Neural crest cell (in vitro differentiated cells): ENCODE data around the gene ASAP2. TPM values are rescaled to one million over a fixed set of nuclear protein-coding genes. Genes with fewer than 3 reads are reported as not detected.

Source experiments
- DNase-seq: peaks from one replicate; pipeline ENCODE4 v3.0.0; 2021; ENCODE audit warnings: low read depth, mixed read lengths, low spot score
- H3K27ac Mint-ChIP-seq: one replicate; pipeline ENCODE4 v1.8.0; 2021; ENCODE audit warnings: mild to moderate bottlenecking, mixed read lengths; ENCODE audit not compliant: unreplicated experiment
- H3K27me3 Mint-ChIP-seq: 2 replicates; pipeline ENCODE4 v1.8.0; 2021; ENCODE audit warnings: low read depth, mild to moderate bottlenecking, mixed read lengths
- H3K36me3 Mint-ChIP-seq: 2 replicates; pipeline ENCODE4 v1.8.0; 2021; ENCODE audit warnings: low read depth, mild to moderate bottlenecking, mixed read lengths
- H3K4me1 Mint-ChIP-seq: 2 replicates; pipeline ENCODE4 v1.8.0; 2021; ENCODE audit warnings: mixed read lengths
- H3K4me3 Mint-ChIP-seq: one replicate; pipeline ENCODE4 v1.8.0; 2021; ENCODE audit warnings: mild to moderate bottlenecking, mixed read lengths
- H3K9me3 Mint-ChIP-seq: 2 replicates; pipeline ENCODE4 v1.8.0; 2021; ENCODE audit warnings: mixed read lengths
- CTCF ChIP-seq: fragments of 200-600 bp; sonication (generic); conservative IDR thresholded peaks from 2 replicates; pipeline ENCODE4 v1.5.0; 2021; ENCODE audit warnings: antibody characterized with exemption, mild to moderate bottlenecking
- total RNA-seq: library from RNA; stranded (reverse); gene quantifications from 2 replicates; pipeline ENCODE4 v1.2.1, GENCODE V29; 2021

Gene ASAP2
- total RNA-seq, 1 donor from 2014 or later: 48.6 TPM

- H3K27me3 Mint-ChIP-seq: no peaks in the 10 kb centered on the region
- H3K36me3 Mint-ChIP-seq: no peaks in the 10 kb centered on the region
- TF ChIP-seq CTCF: no peak
- peaks cover 37% of the 10 kb centered on the region for H3K4me1 Mint-ChIP-seq
- H3K9me3 Mint-ChIP-seq: no peaks in the 10 kb centered on the region
- DNase-seq: no peak
- no peak overlapping the region for H3K4me3 Mint-ChIP-seq
- peak overlapping the region; percentile 53 for H3K27ac Mint-ChIP-seq
Observed at GRCh38 chr2:9310377-9310776, 103.8 kb downstream of the ASAP2 start.

GRCh38 chr2:9310798-9311197, 104.2 kb downstream of the ASAP2 start:
- no peaks in the 10 kb centered on the region for H3K9me3 Mint-ChIP-seq
- H3K27me3 Mint-ChIP-seq: no peaks in the 10 kb centered on the region
- no peak for DNase-seq
- H3K27ac Mint-ChIP-seq: peak overlapping the region; percentile 55
- no peak for TF ChIP-seq CTCF
- H3K4me3 Mint-ChIP-seq: no peak overlapping the region
- H3K4me1 Mint-ChIP-seq: peaks cover 37% of the 10 kb centered on the region
- no peaks in the 10 kb centered on the region for H3K36me3 Mint-ChIP-seq

GRCh38 chr2:9311488-9311887, 104.9 kb downstream of the ASAP2 start:
- no peak overlapping the region for H3K27ac Mint-ChIP-seq
- H3K4me1 Mint-ChIP-seq: peaks cover 37% of the 10 kb centered on the region
- H3K27me3 Mint-ChIP-seq: no peaks in the 10 kb centered on the region
- no peak for TF ChIP-seq CTCF
- no peaks in the 10 kb centered on the region for H3K9me3 Mint-ChIP-seq
- H3K36me3 Mint-ChIP-seq: no peaks in the 10 kb centered on the region
- no peak for DNase-seq
- H3K4me3 Mint-ChIP-seq: no peak overlapping the region

- H3K4me1 Mint-ChIP-seq: peaks cover 37% of the 10 kb centered on the region
- no peaks in the 10 kb centered on the region for H3K36me3 Mint-ChIP-seq
- H3K4me3 Mint-ChIP-seq: no peak overlapping the region
- no peak for DNase-seq
- no peak overlapping the region for H3K27ac Mint-ChIP-seq
- no peak for TF ChIP-seq CTCF
- H3K9me3 Mint-ChIP-seq: no peaks in the 10 kb centered on the region
- H3K27me3 Mint-ChIP-seq: no peaks in the 10 kb centered on the region
Observed at GRCh38 chr2:9312591-9312990, 106.0 kb downstream of the ASAP2 start.

- DNase-seq: no peak
- Mint-ChIP-seq H3K27me3 (no peaks in the 10 kb centered on the region), H3K27ac (no peak overlapping the region), H3K36me3 (no peaks in the 10 kb centered on the region), H3K4me1 (peaks cover 29% of the 10 kb centered on the region), H3K4me3 (no peak overlapping the region), H3K9me3 (no peaks in the 10 kb centered on the region)
- no peak for TF ChIP-seq CTCF
Observed at GRCh38 chr2:9313443-9313842, 106.8 kb downstream of the ASAP2 start.
